ENCODE results near the gene STRIT1. TPM values are rescaled to one million over a fixed set of nuclear protein-coding genes. Genes with fewer than 3 reads are reported as not detected.
"Not testable (repeated sequence)": the region's sequence is repeated elsewhere in the genome, so short reads cannot be mapped to it uniquely, and the experiment has no call there.

The STRIT1 gene
- total and polyA plus RNA-seq, 7 donors = 714 to 1,417 (median 1,022) TPM

DNA sequence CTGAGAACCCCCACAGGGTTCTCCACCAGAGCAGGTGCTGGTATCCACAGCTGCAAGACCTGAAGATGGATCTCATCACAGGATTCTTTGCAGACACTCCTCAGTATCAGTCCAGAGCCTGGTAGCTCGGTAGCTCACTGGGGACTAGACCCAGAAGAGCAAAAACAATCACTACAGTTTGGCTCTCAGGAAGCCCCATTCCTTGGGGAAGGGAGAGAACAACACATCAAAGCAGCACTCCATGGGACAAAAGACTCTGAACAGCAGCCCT is 22.2 kb downstream of the STRIT1 start:
- intact Hi-C loops (cut with DNase I) = no loop called here
- Histone ChIP-seq H3K27ac (no peak overlapping the region), H3K4me3 (no peak overlapping the region), H3K36me3 (ENCODE audit: insufficient read depth in 1 of 2, low read depth in 1 of 2) (no peaks in the 10 kb centered on the region), H3K9me3 (no peaks in the 10 kb centered on the region), H3K4me1 (no peaks in the 10 kb centered on the region), H3K27me3 (ENCODE audit: insufficient read depth in 3 of 3, low read length in 2 of 3) (no peaks in the 10 kb centered on the region)
- DNase-seq (no peak), ATAC-seq (no peak)
- TF ChIP-seq, protein P1, sequence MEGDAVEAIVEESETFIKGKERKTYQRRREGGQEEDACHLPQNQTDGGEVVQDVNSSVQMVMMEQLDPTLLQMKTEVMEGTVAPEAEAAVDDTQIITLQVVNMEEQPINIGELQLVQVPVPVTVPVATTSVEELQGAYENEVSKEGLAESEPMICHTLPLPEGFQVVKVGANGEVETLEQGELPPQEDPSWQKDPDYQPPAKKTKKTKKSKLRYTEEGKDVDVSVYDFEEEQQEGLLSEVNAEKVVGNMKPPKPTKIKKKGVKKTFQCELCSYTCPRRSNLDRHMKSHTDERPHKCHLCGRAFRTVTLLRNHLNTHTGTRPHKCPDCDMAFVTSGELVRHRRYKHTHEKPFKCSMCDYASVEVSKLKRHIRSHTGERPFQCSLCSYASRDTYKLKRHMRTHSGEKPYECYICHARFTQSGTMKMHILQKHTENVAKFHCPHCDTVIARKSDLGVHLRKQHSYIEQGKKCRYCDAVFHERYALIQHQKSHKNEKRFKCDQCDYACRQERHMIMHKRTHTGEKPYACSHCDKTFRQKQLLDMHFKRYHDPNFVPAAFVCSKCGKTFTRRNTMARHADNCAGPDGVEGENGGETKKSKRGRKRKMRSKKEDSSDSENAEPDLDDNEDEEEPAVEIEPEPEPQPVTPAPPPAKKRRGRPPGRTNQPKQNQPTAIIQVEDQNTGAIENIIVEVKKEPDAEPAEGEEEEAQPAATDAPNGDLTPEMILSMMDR (IDR thresholded peaks at IDR 0.05) = no peak
- WGBS, 3 donors = 65 to 100% (median 77%) methylated on average over 1 of the region's 1 CpG

DNA sequence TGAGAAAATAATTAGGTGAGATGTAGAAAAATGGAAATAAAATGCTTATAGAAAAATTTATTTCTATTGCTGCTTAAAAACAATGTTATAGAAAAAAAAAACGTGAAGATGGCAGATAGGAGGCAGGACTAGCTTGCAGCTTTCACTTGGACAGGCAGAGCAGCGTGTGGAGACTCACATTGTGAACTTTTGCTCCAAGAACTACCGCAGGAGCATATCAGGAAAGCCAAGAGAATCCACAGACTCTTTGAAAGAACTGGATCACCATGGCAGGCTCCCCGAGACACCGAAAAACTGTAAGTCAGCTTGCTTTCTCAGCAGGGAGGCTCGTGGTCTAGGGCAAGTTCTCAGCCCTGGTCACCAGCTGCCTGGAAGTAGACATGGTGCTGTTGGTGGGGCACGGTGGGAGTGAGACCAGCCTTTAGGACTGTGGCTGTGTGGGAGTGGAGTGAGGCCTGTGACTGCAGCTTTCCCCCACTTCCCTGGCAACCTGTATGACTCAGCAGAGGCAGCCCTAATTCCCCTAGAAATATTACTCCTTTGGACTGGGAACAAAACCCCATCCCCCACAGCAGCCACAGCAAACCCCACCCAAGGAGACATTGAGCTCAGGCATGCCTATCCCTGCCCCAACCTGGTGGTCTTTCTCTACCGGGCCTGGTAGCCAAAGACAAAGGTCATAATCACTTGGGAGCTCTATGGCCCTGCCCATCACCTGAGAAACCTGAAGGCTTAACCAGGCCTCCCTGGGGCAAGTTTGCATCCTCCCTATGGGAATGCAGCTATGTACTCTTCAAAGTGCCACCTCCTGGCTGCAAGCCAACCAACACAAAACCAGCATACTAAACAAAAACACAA is 22.8 kb downstream of the STRIT1 start:
- no peaks in the 10 kb centered on the region for H3K4me1 ChIP-seq
- TF ChIP-seq, protein P1 (IDR thresholded peaks at IDR 0.05) = no peak
- H3K27me3 ChIP-seq (ENCODE audit: insufficient read depth in 3 of 3, low read length in 2 of 3) = no peaks in the 10 kb centered on the region
- no peaks in the 10 kb centered on the region for H3K36me3 ChIP-seq (ENCODE audit: insufficient read depth in 1 of 2, low read depth in 1 of 2)
- no peak overlapping the region for H3K27ac ChIP-seq
- DNase-seq (no peak), ATAC-seq (no peak)
- 82 to 89% (median 85%) methylated on average over 8 of the region's 8 CpGs for WGBS, 3 donors
- intact Hi-C loops (cut with DNase I) = no loop called here
- H3K9me3 ChIP-seq = no peaks in the 10 kb centered on the region
- H3K4me3 ChIP-seq = no peak overlapping the region

DNA sequence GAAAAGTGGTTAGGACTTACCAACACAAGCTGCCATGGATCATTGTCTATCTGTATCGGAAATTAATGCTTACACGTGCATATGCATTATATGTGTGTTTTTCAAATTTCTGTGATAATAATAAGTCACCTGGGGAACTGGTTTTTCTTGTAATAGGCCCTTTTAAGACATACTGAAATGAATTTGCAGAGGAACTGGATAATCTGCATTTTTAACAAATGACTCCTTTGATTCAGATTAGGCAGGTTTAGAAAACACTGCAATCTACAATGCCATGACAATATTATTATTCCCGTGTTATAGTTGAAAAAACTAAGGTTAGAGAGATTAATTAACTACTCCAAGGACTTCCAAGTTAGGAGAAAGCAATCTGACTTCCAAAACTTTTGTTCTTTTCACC is 23.4 kb downstream of the STRIT1 start:
- no peak overlapping the region for H3K27ac ChIP-seq
- ATAC-seq (no peak), DNase-seq (no peak)
- no peaks in the 10 kb centered on the region for H3K4me1 ChIP-seq
- 90 to 96% (median 94%) methylated on average over 3 of the region's 3 CpGs for WGBS, 3 donors
- no peak overlapping the region for H3K4me3 ChIP-seq
- TF ChIP-seq, protein P1 (IDR thresholded peaks at IDR 0.05) = no peak
- intact Hi-C loops (cut with DNase I) = no loop called here
- H3K36me3 ChIP-seq (ENCODE audit: insufficient read depth in 1 of 2, low read depth in 1 of 2) = no peaks in the 10 kb centered on the region
- H3K9me3 ChIP-seq = no peaks in the 10 kb centered on the region
- H3K27me3 ChIP-seq (ENCODE audit: insufficient read depth in 3 of 3, low read length in 2 of 3) = no peaks in the 10 kb centered on the region

DNA sequence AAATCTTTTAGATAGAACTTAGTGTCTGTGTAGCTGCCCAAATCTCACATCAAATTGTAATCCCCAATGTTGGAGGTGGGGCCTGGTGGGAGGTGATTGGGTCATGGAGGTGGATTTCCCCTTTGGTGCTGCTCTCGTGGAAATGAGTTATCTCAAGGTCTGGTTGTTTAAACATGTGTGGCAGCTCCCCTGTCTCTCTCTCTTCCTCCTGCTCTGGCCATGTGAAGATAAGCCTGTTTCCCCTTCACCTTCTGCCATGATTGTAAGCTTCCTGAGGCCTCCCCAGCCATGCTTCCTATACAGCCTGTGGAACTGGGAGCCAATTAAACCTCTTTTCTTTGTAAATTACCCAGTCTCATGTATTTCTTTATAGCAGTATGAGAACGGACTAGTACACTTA is 30.6 kb downstream of the STRIT1 start:
- H3K27ac ChIP-seq; H3K4me1 ChIP-seq; ATAC-seq; H3K27me3 ChIP-seq (ENCODE audit: insufficient read depth in 3 of 3, low read length in 2 of 3); DNase-seq; H3K4me3 ChIP-seq; H3K36me3 ChIP-seq (ENCODE audit: insufficient read depth in 1 of 2, low read depth in 1 of 2); intact Hi-C loops (cut with DNase I); H3K9me3 ChIP-seq: not testable (repeated sequence)
- WGBS, 3 donors = 74 to 84% (median 83%) methylated on average over 2 of the region's 2 CpGs

DNA sequence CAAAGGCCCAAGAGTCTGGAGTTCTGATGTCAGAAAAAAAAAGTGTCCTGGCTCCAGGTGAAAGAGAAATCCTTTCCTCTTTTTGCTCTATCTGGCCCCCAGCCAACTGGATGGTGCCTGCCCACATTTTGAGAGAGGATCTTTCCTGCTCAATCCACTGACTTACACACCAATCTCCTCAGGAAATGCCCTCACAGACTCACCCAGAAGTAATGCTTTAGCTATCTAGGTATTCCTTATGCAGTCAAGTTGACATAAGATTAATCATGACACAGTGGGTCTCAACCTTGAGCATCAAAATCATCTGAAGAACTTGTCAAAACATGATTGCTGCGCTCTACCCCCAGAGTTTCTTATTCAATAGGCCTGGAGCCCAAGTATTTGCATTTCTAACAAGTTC is 31.2 kb downstream of the STRIT1 start:
- 97 to 100% (median 98%) methylated on average over 1 of the region's 1 CpG for WGBS, 3 donors
- no peak overlapping the region for H3K4me3 ChIP-seq
- ATAC-seq = no peak
- H3K4me1 ChIP-seq = no peaks in the 10 kb centered on the region
- no peaks in the 10 kb centered on the region for H3K27me3 ChIP-seq (ENCODE audit: insufficient read depth in 3 of 3, low read length in 2 of 3)
- H3K27ac ChIP-seq = no peak overlapping the region
- H3K9me3 ChIP-seq = no peaks in the 10 kb centered on the region
- no peak for DNase-seq
- no peaks in the 10 kb centered on the region for H3K36me3 ChIP-seq (ENCODE audit: insufficient read depth in 1 of 2, low read depth in 1 of 2)
- intact Hi-C loops (cut with DNase I) = no loop called here
- TF ChIP-seq, protein P1 (IDR thresholded peaks at IDR 0.05) = no peak
